ENCODE measurements around the gene OPN1SW.

The OPN1SW gene

GRCh38 chr7:128793181-128793547 is 17.6 kb upstream of the OPN1SW start:
- peaks cover 24% of the 10 kb centered on the region for H3K4me1 ChIP-seq (ENCODE audit: control insufficient read depth, insufficient read depth, low read length, poor library complexity, severe bottlenecking)
- peaks cover 29% of the 10 kb centered on the region for H3K36me3 ChIP-seq (ENCODE audit: control insufficient read depth, insufficient read depth, low read length)
- H3K4me3 ChIP-seq (ENCODE audit: extremely low read depth, insufficient read depth, low read length, poor library complexity, severe bottlenecking): no peak overlapping the region
- no peak overlapping the region for H3K27ac ChIP-seq (ENCODE audit: low read depth, low read length, severe bottlenecking)
- no peaks in the 10 kb centered on the region for H3K9me3 ChIP-seq (ENCODE audit: control insufficient read depth, low read length)
- no CpG with 5 or more reads among the region's 5 CpGs for WGBS, 2 experiments (ENCODE audit: insufficient coverage in 2 of 2)

DNA sequence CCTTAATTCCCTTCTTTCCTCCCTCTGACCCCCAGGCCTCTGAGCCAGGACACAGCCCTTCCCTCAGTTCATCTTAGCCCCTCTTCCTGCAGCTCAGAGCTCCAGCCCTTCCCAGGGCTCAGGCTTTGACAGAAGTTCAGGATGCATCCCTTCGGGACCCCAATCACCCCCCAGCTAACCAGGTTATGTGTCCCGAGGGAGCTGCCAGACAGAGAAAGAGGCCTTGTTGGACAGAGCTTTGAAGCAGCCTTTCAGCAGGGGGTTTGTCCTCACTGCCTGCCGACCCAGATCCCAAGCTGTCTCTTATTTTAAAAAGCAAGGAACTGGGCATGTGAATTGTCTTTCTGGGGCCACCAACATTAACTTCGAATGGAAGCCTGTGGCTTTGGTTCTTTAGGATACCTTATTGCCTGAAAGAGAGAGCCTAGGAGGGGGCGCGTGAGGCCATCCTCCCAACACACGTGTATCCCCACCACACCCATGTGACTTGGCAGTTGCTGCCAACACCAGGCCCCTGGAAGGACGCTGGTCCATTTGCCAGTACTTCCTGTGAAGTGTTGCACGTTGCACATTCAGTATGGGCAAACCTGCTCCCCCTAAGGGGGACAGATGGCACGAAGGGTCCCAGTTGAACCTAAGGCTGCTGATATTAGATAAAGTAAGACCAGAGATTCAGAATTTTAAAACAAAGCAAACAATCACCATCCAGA is 17.0 kb upstream of the OPN1SW start:
- Histone ChIP-seq H3K9me3 (ENCODE audit: control insufficient read depth, low read length) (no peaks in the 10 kb centered on the region), H3K4me1 (ENCODE audit: control insufficient read depth, insufficient read depth, low read length, poor library complexity, severe bottlenecking) (peaks cover 24% of the 10 kb centered on the region), H3K27ac (ENCODE audit: low read depth, low read length, severe bottlenecking) (no peak overlapping the region), H3K4me3 (ENCODE audit: extremely low read depth, insufficient read depth, low read length, poor library complexity, severe bottlenecking) (peak overlapping the region; percentile 78), H3K36me3 (ENCODE audit: control insufficient read depth, insufficient read depth, low read length) (peaks cover 27% of the 10 kb centered on the region)
- WGBS, 2 experiments (ENCODE audit: insufficient coverage in 2 of 2): 53 to 55% methylated on average over 7 of the region's 10 CpGs

DNA sequence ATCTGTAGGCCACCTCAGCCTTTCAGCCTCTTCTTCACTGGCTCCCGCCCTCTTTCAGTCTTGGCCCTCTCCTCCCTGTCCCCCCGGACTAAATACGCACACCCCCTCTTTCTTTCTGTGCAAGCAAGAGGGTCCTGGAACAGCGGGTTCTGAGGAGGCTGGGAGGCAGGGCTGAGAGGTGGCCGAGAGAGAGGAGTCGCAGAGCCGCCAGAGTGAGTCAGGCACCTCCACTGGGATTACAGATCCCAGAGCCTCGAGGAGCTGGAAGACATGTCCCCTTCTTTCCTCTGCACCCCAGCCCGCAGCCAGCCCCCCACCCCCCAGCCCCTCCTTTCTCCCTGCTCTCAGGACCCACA is 16.4 kb upstream of the OPN1SW start:
- Histone ChIP-seq H3K36me3 (ENCODE audit: control insufficient read depth, insufficient read depth, low read length) (peaks cover 20% of the 10 kb centered on the region), H3K4me1 (ENCODE audit: control insufficient read depth, insufficient read depth, low read length, poor library complexity, severe bottlenecking) (peaks cover 24% of the 10 kb centered on the region), H3K27ac (ENCODE audit: low read depth, low read length, severe bottlenecking) (no peak overlapping the region), H3K4me3 (ENCODE audit: extremely low read depth, insufficient read depth, low read length, poor library complexity, severe bottlenecking) (peak overlapping the region; percentile 78), H3K9me3 (ENCODE audit: control insufficient read depth, low read length) (no peaks in the 10 kb centered on the region)
- 13% methylated on average over 4 of the region's 9 CpGs; no CpG with 5 or more reads in 1 of the 2 experiments for WGBS, 2 experiments (ENCODE audit: insufficient coverage in 2 of 2)

DNA sequence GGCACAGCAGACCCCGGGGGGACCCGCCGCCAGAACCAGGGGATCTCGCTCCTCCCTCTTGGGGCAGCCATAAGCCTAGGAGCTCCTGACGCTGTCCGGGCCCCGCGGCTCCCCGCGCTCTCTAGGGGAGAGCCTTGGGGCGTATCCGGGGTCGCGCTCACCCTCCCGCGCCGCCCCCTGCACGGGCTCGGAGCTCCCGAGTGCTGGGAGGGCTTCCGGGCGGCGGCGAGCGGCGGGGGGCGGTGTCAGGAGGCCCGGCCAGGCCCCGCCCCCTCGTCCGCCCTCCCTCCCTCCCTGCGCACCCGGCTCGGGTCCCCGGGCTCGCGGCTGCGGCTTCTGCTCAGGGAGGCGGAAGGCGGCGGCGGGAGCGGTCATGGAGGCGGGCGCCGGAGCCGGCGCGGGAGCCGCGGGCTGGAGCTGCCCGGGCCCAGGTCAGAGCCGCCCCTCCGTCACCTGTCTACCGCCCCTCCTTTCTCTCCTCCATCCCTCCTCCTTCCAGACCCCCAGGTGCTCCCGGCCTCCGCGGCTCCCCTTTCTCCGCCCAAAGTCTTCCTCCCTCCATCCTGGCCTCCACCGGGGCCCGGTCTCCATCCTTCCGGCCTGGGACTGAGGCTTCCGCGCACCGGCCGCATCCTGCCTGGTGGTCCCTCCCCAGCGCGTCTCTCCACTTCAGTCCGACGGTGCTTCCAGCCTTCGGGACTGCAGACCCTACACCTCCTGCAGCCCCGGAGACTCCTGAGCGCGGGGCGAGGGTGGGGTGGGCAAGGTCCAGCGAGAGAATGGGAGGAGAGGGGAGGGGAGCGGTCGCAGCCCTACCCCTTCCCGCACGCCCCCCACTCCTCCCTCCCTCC is 15.8 kb upstream of the OPN1SW start, which contains the start of gene CCDC136:
CCDC136 (plus strand) TSS at position 848 of the 851 bp plus-strand sequence. CDS start 444 bp downstream, outside the sequence.
- H3K9me3 ChIP-seq (ENCODE audit: control insufficient read depth, low read length): no peaks in the 10 kb centered on the region
- peak within 1 kb of the TSS; percentile 78 for H3K4me3 ChIP-seq (ENCODE audit: extremely low read depth, insufficient read depth, low read length, poor library complexity, severe bottlenecking)
- peak within 1 kb of the TSS; percentile 29 for H3K27ac ChIP-seq (ENCODE audit: low read depth, low read length, severe bottlenecking)
- H3K4me1 ChIP-seq (ENCODE audit: control insufficient read depth, insufficient read depth, low read length, poor library complexity, severe bottlenecking): peaks cover 24% of the 10 kb centered on the region
- WGBS, 2 experiments (ENCODE audit: insufficient coverage in 2 of 2): 0% methylated on average over 26 to 58 of the region's 80 CpGs
- H3K36me3 ChIP-seq (ENCODE audit: control insufficient read depth, insufficient read depth, low read length): peaks cover 19% of the 10 kb centered on the region

DNA sequence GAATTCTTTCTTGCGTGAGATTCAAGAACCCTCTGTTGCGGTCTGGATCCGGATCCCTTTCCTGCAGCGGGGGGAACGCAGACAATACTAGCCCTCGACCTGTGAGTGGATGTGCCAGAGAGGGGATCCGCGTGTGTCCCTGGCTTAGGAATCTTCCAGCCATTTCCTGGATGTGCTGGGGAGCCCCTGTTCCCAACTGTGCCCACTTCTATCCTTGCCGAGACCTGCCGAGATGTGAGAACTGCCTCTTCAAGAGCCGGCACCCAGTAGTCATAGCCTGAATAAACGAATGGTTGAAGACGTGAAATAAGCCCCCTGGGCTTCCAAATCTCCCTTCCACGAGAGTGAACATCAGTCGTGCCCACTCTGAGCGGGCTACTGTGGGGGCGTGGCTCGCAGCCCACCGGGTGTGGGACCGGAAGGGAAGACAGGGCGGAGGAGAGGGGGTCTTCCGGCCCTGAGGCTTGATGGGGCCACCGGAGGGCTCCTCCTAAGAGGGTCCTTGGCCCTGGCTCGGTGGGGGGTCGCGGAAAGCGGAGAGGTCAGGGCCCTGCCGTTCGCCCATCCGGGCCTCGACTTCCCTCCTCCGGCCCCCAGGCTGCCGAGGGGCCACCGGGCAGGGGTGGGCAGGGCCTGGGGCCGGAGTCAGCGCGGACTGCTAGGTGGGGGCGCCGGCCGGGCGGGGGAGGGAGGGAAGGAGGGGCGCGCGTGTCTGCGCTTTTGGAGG is 14.9 kb upstream of the OPN1SW start:
- peak overlapping the region; percentile 29 for H3K27ac ChIP-seq (ENCODE audit: low read depth, low read length, severe bottlenecking)

GRCh38 chr7:128788446-128789412 is 13.1 kb upstream of the OPN1SW start:
- WGBS, 2 experiments (ENCODE audit: insufficient coverage in 2 of 2): 93 to 97% methylated on average over 7 to 8 of the region's 9 CpGs

More for the DNA sequence above, 14.9 kb upstream of the OPN1SW start:
- 25 to 33% methylated on average over 17 to 26 of the region's 45 CpGs for WGBS, 2 experiments (ENCODE audit: insufficient coverage in 2 of 2)
- H3K36me3 ChIP-seq (ENCODE audit: control insufficient read depth, insufficient read depth, low read length): peaks cover 16% of the 10 kb centered on the region
- H3K4me1 ChIP-seq (ENCODE audit: control insufficient read depth, insufficient read depth, low read length, poor library complexity, severe bottlenecking): peaks cover 18% of the 10 kb centered on the region
- peak overlapping the region; percentile 78 for H3K4me3 ChIP-seq (ENCODE audit: extremely low read depth, insufficient read depth, low read length, poor library complexity, severe bottlenecking)
- no peaks in the 10 kb centered on the region for H3K9me3 ChIP-seq (ENCODE audit: control insufficient read depth, low read length)

GRCh38 chr7:128785738-128786137 is 10.1 kb upstream of the OPN1SW start:
- Histone ChIP-seq H3K9me3 (ENCODE audit: control insufficient read depth, low read length) (no peaks in the 10 kb centered on the region), H3K36me3 (ENCODE audit: control insufficient read depth, insufficient read depth, low read length) (no peaks in the 10 kb centered on the region), H3K4me1 (ENCODE audit: control insufficient read depth, insufficient read depth, low read length, poor library complexity, severe bottlenecking) (peaks cover 3% of the 10 kb centered on the region), H3K27ac (ENCODE audit: low read depth, low read length, severe bottlenecking) (no peak overlapping the region), H3K4me3 (ENCODE audit: extremely low read depth, insufficient read depth, low read length, poor library complexity, severe bottlenecking) (no peak overlapping the region)
- WGBS, 2 experiments (ENCODE audit: insufficient coverage in 2 of 2): 92 to 93% methylated on average over 2 of the region's 3 CpGs

More at GRCh38 chr7:128788446-128789412, 13.1 kb upstream of the OPN1SW start:
- no peaks in the 10 kb centered on the region for H3K9me3 ChIP-seq (ENCODE audit: control insufficient read depth, low read length)
- H3K4me1 ChIP-seq (ENCODE audit: control insufficient read depth, insufficient read depth, low read length, poor library complexity, severe bottlenecking): peaks cover 14% of the 10 kb centered on the region
- H3K36me3 ChIP-seq (ENCODE audit: control insufficient read depth, insufficient read depth, low read length): peaks cover under 1% of the 10 kb centered on the region
- no peak overlapping the region for H3K27ac ChIP-seq (ENCODE audit: low read depth, low read length, severe bottlenecking)
- no peak overlapping the region for H3K4me3 ChIP-seq (ENCODE audit: extremely low read depth, insufficient read depth, low read length, poor library complexity, severe bottlenecking)

DNA sequence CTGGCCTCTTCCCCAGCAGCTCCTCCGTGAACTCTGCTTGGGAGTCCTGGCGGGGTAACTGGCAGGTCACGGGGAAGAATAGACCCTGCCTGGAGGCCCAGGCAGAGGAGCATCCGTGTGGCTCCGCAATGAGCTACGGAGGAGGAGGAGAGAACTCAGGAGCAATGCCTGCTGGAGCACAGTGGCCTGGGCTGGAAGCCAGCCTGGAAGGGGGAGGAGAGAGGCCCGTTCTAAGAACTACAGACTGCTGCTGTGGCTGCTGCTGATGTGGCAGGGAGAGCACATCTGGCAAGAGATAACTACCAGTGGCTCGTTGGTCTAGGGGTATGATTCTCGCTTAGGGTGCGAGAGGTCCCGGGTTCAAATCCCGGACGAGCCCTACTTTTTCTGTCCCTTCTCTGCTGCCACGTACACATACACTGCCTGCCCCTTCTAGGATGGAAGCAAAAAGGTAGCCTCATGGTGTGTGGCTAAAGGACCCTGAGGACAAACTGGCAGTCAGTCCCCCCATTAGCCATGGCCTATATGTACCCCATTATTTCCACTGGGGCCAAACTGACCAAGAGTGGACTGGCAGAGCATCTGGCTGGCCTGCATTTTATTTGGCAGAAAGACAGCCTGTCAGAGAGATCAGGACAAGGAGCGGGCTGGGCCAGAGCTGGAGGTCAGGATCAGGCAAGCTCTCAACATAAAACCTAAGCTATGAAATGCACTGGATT is 7.7 kb upstream of the OPN1SW start:
- Histone ChIP-seq H3K9me3 (ENCODE audit: control insufficient read depth, low read length) (no peaks in the 10 kb centered on the region), H3K4me3 (ENCODE audit: extremely low read depth, insufficient read depth, low read length, poor library complexity, severe bottlenecking) (no peak overlapping the region), H3K4me1 (ENCODE audit: control insufficient read depth, insufficient read depth, low read length, poor library complexity, severe bottlenecking) (peaks cover 3% of the 10 kb centered on the region), H3K27ac (ENCODE audit: low read depth, low read length, severe bottlenecking) (no peak overlapping the region), H3K36me3 (ENCODE audit: control insufficient read depth, insufficient read depth, low read length) (no peaks in the 10 kb centered on the region)
- 14 to 27% methylated on average over 12 to 13 of the region's 15 CpGs for WGBS, 2 experiments (ENCODE audit: insufficient coverage in 2 of 2)

DNA sequence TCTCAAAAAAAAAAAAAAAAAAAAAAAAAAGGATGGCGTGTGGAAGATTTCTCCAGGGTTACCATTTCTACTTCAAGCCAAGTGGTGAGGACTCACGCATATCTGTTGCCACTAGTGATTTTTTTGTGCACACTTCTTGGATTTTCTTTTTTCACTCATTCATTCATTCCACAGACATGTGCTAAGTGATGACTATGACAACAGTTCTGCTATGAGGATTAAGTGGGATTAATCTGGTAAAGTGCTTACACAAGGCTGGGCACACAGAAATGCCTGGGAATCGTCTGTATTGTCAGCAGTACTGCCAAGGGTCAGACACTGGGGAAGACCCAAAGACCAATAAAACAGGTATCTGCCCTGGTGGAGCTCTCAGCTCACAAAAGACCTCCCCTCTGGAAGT is 6.3 kb upstream of the OPN1SW start:
- Histone ChIP-seq H3K27ac (ENCODE audit: low read depth, low read length, severe bottlenecking) (no peak overlapping the region), H3K4me1 (ENCODE audit: control insufficient read depth, insufficient read depth, low read length, poor library complexity, severe bottlenecking) (peaks cover 3% of the 10 kb centered on the region), H3K36me3 (ENCODE audit: control insufficient read depth, insufficient read depth, low read length) (no peaks in the 10 kb centered on the region), H3K9me3 (ENCODE audit: control insufficient read depth, low read length) (no peaks in the 10 kb centered on the region), H3K4me3 (ENCODE audit: extremely low read depth, insufficient read depth, low read length, poor library complexity, severe bottlenecking) (no peak overlapping the region)
- 78% methylated on average over 1 of the region's 3 CpGs; no CpG with 5 or more reads in 1 of the 2 experiments for WGBS, 2 experiments (ENCODE audit: insufficient coverage in 2 of 2)
